ENCODE results near the gene BSCL2.
"Not testable (repeated sequence)": the region's sequence is repeated elsewhere in the genome, so short reads cannot be mapped to it uniquely, and the experiment has no call there.

The BSCL2 gene

DNA sequence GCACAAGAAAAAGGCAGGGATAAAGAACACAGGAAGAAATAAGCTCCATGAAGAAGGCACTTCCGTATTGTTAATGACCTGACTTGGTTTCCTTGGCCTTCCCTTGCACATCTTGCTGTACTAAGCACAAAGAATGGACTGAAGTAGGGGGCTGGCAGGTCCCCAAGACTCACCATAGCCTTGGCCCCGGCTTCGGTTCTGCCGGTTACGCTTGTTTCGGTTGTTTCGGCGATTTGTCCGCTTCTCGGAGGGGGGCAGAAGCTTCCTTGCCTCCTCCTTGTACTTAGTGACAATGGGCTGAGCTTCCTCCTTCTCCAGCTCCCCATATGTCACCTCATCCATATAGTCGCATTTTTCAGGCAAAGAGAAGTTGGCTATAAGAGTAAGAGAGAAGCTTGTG lies 9.6 kb upstream of the BSCL2 start:
- DNase-seq, result no peak

DNA sequence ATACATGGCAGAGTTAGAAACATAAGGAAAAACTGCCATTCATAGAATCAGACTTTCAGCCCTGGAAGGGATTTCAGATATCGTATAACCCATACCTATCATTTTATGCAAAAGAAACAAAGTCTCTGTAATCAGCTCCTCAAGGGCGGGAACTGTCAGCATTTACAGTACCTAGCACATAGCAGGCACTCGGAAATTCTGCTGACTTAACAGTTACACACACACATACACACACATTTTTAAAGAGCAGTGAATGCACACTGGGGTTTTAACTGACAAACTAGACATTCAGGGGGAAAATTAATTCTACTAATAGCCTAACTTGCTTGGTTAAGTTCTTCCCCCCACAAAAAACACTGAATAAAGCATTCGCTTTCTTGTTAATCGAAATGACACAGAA lies 9.0 kb upstream of the BSCL2 start:
- no peak for DNase-seq

DNA sequence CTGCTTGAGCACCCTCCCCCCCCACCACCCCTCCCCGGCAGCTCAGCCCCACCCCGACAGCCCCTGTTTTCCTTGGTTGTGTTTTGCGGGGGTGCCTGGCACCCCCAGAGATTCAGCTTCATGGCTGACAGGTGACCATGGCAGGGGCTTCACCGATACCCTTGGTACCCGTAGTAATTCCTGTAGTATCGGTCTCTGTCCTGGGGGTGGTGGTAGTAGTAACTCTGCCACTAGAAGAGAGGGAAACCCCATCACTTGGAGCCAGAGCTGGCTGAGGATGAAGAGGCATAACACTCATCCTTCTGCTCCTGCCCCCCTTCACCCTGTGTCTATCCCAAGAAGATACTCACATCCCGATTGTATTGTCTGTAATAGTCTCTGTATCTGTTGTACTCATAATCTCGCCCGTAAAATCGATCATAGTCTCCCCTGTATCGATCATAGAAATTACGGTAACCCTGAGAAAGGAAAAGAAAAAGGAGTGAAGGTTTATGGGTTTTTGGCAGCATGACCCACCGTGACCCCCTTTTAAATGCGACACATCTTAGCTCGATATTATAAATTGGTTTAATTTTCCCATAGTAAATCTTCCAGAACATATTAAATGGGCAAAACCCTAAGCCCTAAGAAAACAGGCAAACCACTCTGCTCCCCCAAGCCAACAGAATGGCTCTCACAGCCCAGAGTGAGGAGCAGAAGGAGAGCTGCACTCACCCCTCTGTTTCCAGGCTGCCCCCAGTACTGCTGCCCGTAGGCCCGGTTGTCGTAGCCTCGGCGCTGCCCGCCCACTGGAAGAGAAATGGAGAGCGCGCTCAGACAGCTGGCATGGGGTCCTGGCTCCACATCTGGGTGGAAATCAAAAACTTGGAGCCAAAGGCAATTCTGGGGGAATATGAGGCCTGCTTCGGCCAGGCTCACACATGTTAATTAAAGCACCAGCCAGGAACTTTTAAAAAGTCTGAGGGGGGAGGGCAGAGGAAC lies 8.2 kb upstream of the BSCL2 start:
- no peak for DNase-seq

DNA sequence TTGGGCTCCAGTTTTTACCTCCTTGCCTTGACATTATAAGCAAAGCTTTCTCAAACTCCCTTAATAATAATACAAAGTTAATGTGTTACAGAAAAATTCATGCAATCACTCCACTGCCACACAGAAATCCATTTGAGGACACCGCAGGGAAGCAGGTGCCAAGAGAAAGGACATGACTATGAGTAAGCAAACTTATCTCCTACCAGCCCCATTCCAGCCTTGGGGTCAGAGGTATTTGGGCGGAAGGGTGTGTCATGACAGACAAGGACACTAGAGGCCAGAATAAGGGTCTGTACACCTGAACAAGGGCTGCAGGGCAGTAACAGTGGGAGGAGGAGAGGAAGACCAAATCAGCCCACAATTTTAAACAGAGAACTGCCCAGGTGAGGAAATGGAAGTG lies 6.1 kb upstream of the BSCL2 start:
- no peak for DNase-seq

DNA sequence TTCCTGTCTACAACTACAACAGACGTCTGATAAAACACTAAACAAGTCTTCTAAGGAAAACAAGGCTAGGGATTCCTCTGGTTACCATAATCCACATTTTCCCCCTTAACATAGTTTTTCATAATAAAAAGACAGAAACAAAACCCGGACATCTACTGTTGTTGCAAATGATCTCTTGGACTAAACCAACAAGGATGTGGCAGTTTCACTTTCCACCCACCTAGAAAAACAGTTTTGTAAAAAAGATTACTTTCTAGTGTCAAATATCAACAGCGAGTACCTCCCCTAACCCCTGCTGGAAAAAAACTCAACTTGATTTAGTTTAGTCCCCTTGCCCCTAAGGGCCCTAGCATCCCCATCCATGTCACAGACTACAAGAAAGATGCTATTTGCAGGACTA lies 5.6 kb upstream of the BSCL2 start:
- no peak for DNase-seq

DNA sequence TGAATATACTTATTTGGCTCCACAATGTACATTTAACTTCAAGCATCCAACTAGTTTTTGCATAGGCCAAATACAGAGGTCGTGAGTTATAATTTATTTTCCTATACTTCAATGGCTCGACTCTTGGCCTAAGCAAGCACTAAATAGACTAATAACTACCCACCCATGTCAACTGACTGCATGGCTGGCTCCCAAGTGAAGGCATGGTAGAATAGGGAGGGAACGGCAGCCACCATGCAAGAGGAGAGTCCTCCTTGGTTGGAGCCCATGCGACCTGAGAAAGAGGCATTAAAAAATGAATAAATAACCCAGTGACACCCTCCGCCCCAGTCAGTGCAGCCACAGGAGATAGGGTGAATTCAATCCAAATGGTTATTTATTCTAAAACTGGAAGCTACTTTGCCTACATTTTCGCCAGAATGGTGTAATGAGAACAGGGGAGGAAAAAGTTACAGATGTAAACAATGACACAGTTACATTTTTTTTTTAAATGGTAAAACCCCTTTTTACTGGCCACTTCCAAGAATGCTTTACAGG lies 5.1 kb upstream of the BSCL2 start:
- DNase-seq, result no peak

DNA sequence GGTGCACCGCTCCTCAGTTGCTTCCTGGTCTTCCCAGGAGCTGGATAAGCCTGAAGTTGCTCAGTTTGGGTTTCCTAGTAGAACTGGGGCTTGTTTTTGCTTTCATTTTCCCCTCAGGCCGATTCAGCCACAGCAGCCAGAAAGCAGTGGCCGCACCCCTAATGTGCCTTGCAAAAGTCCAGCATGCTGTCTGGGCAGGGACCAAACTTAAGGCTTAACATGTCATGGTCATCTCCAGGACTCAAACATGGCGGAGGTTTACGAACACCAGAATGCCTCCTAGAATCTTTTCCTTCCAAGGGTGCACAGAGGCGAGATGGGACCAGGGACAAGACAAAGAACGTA lies 2.7 kb upstream of the BSCL2 start:
- DNase-seq, result no peak

DNA sequence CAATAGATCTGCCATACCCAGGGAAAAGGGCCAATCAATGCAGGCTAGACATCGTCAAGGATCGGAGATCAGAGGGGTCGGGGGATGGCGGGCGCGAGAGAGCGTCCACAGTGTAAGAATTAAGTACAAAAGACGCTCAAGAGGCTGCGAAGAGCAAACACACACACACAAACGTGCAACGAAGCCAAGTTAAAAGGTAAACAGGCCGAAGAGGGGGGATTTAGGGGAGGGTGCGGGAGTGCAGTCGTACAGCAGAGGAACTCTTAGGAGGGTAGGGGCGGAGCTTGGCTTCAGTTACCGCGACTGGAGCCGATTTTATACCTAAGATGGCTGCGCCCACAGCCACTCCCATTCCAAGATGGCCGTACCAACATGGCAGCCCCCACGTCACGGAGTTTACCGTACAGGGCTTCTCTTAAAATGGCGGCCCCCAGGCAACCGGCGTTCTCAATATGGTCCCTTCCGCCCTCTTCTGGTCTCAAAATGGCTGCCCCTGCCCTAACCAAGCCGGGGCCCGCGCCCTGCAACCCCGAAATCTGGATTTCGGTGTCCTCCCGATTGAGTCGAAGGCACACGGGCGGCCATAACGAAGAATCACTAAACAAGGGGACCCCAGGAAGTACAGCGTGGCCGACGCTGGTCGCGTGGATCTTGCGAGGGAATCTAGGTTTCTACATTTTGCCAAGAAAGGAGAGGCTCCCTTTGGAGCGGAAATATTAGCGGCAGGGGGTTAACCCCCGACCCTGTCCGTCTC lies 2.2 kb upstream of the BSCL2 start:
- peak; percentile 98 for DNase-seq

DNA sequence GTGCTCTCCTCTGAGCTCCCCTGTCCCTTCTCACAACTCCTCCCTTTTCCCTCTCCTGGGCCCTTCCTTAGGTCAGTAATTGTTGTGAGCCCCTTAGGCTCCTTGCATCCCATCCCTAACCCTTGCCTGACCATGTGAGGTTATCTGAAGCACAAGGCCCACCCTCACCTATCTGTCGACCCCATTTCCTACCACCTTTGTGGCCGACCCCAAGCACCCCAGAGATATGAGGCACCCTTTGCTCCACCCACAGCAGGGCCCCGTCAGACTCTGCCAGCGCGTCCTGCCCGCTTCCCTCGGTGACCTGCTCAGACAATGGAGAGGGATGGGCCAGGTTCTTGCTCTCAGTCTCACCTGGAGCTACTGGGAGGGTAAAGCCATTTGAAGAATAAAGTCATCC lies 1.6 kb upstream of the BSCL2 start:
- DNase-seq, result peak; percentile 55

DNA sequence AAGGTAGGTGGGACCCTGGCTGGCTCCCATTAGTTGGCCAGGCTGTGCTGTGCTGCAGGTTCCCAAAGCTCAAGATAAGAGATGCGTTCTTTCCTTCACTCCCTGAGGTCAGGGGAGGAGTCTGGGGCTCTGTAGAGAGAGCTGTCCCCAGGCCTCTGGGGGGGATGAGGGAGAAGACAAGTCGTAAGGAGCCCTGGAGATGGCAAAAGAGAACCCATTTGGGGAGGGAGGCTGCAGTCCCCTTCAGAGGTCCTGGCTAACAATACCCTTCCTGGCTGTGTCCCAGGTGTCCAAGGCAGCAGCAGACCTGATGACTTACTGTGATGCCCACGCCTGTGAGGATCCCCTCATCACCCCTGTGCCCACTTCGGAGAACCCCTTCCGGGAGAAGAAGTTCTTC lies 1.2 kb upstream of the BSCL2 start:
- DNase-seq, result no peak

DNA sequence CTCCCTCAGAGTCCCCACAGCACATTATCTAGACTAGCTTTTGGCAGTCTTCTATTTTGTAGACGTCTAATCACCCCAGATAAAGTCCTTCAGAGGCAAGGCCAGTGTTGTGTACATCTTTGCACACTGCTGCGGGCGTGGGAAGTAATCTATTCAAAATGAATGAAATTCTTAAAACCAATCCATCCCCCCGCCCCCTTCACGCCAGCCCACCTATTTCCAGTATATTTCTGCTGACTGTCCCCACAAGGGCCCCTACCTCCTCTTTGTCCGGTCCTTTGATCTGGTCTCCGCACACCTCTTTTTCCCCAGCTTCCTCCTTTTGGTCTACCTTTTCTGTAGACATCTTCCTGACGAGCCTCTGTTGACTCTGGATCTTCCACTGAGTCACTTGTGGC lies 375 bp downstream of the BSCL2 start:
- DNase-seq, result no peak

DNA sequence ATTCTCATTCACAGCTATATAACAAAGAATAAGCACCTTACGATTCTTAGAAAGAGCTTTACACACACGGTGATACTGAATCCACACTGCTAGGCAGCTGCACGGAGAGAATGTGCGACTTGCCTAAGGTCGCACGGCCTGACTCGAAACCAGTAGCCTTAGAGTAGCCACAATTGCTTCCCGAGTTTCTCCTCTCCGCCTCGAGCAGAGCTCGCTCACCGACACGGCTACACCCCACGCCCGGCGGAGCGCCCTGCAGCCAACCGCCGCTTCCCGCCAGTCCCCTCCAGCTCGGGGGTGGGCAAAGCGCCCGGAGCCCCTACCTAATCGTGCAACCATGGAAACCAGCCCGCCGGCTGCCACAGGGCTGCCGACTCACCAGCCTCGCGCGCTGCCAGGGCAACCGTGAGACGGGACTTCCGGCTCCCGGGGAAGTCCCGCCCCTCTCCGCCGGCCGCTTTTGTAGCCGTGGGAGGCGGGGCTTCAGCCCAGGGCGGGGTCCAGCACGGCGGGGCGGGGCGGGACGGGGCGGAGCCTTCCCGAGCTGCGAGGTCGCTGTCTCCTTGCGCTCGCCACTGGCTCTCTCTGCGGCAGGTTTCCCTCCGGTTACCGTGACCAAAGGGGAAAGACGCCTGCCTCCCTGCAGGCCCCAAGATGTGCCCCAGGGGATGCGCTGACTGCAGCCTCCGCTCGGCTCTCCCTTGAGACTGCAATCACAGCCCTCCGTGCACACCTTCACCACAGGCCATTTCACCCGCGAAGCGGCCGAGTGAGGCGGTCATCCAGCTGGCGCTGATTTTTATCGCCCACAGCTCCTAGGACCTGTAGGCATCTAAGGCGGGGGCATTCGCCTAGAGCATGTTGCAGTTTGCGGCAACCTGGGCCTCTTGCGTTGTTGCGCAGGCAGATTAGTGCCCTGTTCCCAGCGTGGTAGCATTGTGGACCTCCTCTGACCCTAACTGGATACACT lies 1.1 kb downstream of the BSCL2 start:
- peak; percentile 94 for DNase-seq

DNA sequence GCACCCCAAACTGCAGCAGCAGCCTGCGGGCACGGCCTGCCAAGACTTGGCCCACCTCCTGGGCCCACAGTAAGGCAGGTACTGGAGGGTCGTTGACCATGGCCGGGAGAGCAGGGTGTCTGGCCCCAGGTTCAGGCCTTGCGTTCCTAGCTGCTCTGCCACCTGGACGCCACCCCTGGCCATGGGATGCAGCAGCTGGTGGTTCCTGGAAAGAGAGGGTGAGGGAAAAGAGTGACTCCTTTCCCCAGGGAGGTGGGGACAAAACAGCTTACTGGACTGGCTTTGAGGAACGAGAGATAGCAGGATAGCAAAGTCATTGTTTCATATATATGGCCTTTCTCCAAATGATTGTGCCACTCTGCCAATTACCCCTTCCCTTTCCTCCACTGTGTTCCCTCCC lies 1.8 kb downstream of the BSCL2 start:
- DNase-seq, result no peak

DNA sequence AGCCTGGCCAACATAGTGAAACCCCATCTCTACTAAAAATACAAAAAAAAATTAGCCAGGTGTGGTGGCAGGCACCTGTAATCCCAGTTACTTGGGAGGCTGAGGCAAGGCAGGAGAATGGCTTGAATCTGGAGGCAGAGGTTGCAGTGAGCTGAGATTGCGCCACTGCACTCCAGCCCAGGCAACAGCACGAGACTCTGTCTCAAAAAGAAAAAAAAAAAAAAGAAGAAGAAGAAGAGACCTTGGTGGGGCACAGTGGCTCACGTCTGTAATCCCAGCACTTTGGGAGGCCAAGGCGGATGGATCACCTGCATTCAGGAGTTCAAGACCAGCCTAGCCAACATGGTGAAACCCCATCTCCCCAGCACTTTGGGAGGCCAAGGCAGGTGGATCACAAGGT lies 3.3 kb downstream of the BSCL2 start:
- not testable (repeated sequence) for DNase-seq

DNA sequence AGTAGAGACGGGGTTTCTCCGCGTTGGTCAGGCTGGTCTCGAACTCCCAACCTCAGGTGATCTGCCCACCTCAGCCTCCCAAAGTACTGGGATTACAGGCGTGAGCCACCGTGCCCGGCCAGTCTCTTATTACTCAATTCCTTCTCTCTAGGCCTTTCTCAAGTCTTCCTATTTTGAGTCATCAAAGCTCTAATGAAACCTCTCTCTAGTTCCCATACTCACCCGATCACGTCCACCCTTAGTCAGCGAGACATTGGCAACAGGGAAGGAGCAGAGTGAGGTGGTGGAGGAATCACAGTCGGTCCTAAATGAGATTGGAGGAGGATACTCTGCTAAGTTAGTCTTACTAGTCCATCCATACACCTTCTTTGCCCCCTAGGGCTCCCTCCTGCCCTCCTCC lies 5.0 kb downstream of the BSCL2 start:
- peak; percentile 30 for DNase-seq

DNA sequence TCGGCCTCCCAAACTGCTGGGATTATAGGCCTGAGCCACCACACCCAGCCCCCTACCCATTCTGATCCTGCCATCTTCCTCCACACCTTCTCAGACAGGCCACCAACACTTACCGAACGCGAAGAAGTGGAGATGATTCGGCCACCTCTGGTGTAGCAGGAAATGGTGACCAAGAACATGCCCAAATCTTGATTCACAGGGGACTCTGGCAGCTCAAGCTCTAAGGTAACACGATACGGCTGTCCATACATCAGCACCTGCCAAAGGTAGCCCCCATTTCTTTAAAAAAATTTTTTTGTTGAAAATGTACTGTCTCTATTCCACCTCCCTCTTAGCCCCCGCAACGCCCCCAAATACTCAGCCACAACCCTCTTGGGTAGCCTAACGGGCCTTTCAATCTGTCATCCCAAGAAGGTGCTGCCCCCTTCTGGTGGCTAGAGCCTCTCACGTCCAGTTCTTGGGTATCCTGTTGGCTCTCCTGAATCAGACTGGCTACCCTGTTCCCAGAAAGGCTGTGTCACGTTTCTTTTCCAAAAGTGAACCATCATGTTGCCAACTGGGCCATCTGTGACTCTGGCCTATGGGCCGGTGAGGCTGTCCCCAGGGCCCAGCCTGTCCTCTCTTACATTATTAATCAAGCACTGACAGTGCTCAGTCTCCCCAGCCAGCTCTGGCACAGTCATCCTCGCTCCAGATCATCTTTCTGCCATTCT lies 12.6 kb downstream of the BSCL2 start:
- DNase-seq, result peak; percentile 77

DNA sequence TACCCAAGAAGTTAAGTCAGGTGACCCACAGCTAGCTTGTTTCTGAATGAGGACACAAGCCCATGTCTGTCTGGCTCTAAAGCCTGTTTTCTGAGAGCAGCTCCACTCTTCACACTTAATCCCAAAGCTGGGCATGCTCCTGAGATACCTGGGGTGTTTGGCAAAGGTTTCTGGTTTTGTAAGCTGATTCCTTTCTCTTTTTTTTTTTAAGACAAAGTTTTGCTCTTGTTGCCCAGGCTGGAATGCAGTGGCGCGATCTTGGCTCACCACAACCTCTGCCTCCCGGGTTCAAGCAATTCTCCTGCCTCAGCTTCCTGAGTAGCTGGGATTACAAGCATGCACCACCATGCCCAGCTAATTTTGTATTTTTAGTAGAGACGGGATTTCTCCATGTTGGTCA lies 13.6 kb downstream of the BSCL2 start:
- not testable (repeated sequence) for DNase-seq

DNA sequence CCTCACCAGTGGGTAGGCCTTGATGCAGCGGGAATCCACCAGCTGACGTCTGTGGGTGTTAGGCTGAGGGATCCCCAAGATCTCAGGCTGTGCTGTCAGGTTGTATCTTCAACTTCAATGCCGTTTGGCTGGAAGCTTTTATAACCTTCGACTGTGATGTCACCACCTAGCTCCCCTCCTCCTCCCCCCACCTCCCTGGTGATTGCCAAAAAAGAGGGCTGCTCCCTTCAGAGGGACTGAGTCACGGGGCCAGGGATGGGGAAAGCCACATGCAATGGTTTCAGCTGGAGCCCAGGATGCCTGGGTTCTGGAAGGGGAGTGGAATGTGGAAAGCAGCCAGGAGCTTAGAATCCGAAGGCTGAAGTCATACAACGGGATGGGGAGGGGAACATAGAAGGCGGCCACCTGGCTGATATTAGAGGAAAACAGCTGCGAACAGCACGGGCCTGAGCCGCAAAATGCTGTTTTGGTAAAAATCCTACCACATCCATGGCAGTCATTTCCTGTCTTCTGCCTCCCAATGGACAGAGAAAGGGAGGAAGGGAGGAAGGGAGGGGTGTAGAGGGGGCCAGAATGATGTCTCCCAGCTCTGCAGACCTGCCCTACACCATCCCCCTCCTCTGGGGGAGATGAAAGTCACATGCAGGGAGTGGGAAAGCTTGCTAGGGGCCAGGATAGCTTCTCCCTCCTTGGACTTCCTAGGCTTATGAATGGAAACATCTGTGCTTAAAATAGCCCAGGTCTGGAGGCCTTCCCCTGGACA lies 17.6 kb downstream of the BSCL2 start, which contains the start of gene LRRN4CL:
Gene LRRN4CL (minus strand): TSS at position 110 of the 763 bp plus-strand sequence. CDS start 1,022 bp downstream, outside the sequence.
- DNase-seq, result no peak

DNA sequence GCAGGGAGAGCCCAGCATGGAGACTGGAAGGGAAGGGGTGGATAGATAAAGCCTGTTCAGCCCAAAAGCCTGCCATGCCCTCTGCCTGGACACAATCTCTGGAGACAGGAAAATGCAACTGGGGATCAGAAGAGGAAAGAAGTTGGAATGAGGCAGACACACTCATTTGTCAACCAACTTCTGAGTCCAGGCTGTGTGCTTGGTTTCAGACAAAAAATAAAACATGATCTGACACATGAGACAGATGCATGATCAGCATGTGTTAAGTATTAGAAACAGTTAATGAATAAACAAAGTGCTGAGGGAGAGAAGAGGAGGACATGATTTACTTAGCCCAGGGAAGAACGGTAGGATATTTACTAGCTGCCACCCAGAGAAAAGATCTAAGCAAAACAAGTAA lies 18.7 kb downstream of the BSCL2 start:
- DNase-seq, result no peak

DNA sequence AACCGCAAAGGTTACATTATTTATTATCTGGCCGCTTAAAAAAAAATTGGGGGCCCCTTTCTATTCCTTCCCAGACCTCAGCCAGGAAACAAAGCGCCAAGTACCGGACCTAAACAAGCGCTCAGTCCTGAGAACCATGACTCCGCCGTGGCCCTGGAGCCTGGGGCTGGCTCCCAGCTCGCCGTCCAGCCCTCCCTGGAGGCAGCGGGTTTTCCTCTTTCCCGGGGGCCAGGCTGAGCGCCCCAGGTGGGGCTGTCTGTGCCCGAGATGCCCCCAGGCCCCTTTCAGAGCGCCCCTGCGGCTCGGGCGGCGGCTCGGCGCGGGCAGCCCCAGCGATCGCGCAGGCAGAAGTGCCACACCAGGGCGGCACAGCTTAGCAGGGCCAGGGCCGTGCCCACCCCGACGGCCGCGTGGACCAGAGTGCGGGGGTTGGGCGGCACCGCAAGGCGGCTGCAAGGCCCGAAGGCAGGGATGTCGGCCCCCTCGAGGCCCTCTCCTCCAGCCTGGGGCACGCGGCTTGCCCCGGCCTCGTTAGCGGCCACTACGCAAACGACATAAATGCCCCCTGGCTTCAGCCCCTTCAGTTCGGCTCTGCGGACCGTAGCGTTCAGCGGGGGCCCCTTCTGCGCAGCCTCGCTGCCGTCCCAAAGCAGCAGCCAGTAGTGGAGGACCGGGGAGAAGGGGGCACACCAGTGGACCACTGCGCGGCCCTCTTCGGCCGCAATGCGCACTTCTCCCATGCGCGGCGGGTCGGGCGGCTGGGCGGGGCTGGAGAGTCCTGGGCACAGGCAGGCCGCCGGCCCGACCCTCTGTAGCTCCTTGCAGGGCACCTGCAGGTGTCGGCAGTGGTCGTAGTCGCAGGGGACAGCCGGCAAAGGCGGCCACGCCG lies 19.5 kb downstream of the BSCL2 start:
- DNase-seq, result no peak
